Progenitor cell of endocrine pancreas (in vitro differentiated cells): ENCODE results near the gene BRD8. TPM values are rescaled to one million over a fixed set of nuclear protein-coding genes. Genes with fewer than 3 reads are reported as not detected.

Experiments used
- DNase-seq: peaks from one replicate; pipeline ENCODE4 v3.0.0; 2021; ENCODE audit warnings: low spot score; ENCODE audit not compliant: unreplicated experiment
- H3K27ac Mint-ChIP-seq: 2 replicates; pipeline ENCODE4 v1.8.0; 2021; ENCODE audit warnings: mild to moderate bottlenecking, moderate library complexity, mixed read lengths
- H3K27me3 Mint-ChIP-seq: 2 replicates; pipeline ENCODE4 v1.8.0; 2021; ENCODE audit warnings: mixed read lengths
- H3K36me3 Mint-ChIP-seq: 2 replicates; pipeline ENCODE4 v1.8.0; 2022; ENCODE audit warnings: mixed read lengths; ENCODE audit not compliant: insufficient read depth
- H3K4me1 Mint-ChIP-seq: 2 replicates; pipeline ENCODE4 v1.8.0; 2021; ENCODE audit warnings: low read depth, mixed read lengths
- H3K4me3 Mint-ChIP-seq: 2 replicates; pipeline ENCODE4 v1.8.0; 2021; ENCODE audit warnings: low read depth, mild to moderate bottlenecking, moderate library complexity, mixed read lengths
- H3K9me3 Mint-ChIP-seq: 2 replicates; pipeline ENCODE4 v1.8.0; 2021; ENCODE audit warnings: low read depth, mixed read lengths
- long read RNA-seq: library from polyadenylated mRNA; unstranded; transcript quantifications from one replicate; pipeline ENCODE4 v2.0.0, GENCODE V29; 2020
- total RNA-seq: library from RNA; stranded (reverse); gene quantifications from 2 replicates; pipeline ENCODE4 v1.2.1, GENCODE V29; 2021
- TF ChIP-seq, protein P1 (sequence below): fragments of 200-600 bp; sonication (generic); IDR thresholded peaks from one replicate; pipeline ENCODE4 v1.5.0; 2021; ENCODE audit warnings: antibody characterized with exemption, mild to moderate bottlenecking; ENCODE audit not compliant: unreplicated experiment

The BRD8 gene, protein sequence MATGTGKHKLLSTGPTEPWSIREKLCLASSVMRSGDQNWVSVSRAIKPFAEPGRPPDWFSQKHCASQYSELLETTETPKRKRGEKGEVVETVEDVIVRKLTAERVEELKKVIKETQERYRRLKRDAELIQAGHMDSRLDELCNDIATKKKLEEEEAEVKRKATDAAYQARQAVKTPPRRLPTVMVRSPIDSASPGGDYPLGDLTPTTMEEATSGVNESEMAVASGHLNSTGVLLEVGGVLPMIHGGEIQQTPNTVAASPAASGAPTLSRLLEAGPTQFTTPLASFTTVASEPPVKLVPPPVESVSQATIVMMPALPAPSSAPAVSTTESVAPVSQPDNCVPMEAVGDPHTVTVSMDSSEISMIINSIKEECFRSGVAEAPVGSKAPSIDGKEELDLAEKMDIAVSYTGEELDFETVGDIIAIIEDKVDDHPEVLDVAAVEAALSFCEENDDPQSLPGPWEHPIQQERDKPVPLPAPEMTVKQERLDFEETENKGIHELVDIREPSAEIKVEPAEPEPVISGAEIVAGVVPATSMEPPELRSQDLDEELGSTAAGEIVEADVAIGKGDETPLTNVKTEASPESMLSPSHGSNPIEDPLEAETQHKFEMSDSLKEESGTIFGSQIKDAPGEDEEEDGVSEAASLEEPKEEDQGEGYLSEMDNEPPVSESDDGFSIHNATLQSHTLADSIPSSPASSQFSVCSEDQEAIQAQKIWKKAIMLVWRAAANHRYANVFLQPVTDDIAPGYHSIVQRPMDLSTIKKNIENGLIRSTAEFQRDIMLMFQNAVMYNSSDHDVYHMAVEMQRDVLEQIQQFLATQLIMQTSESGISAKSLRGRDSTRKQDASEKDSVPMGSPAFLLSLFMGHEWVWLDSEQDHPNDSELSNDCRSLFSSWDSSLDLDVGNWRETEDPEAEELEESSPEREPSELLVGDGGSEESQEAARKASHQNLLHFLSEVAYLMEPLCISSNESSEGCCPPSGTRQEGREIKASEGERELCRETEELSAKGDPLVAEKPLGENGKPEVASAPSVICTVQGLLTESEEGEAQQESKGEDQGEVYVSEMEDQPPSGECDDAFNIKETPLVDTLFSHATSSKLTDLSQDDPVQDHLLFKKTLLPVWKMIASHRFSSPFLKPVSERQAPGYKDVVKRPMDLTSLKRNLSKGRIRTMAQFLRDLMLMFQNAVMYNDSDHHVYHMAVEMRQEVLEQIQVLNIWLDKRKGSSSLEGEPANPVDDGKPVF
- 141 and 151 TPM in 2 replicates for total RNA-seq
- long read RNA-seq, transcript BRD8-203 (21 exons, 2,982 nt): major isoform, 78 of 441 reads
- long read RNA-seq, transcript BRD8-201 (22 exons, 3,198 nt): minor isoform, 43 of 441 reads
- long read RNA-seq, partial matches to known transcripts: 150 of 441 reads
- long read RNA-seq, other reads (novel, unspliced or antisense): 165 of 441 reads

- no peaks in the 10 kb centered on the region for H3K27me3 Mint-ChIP-seq
- TF ChIP-seq, protein P1, sequence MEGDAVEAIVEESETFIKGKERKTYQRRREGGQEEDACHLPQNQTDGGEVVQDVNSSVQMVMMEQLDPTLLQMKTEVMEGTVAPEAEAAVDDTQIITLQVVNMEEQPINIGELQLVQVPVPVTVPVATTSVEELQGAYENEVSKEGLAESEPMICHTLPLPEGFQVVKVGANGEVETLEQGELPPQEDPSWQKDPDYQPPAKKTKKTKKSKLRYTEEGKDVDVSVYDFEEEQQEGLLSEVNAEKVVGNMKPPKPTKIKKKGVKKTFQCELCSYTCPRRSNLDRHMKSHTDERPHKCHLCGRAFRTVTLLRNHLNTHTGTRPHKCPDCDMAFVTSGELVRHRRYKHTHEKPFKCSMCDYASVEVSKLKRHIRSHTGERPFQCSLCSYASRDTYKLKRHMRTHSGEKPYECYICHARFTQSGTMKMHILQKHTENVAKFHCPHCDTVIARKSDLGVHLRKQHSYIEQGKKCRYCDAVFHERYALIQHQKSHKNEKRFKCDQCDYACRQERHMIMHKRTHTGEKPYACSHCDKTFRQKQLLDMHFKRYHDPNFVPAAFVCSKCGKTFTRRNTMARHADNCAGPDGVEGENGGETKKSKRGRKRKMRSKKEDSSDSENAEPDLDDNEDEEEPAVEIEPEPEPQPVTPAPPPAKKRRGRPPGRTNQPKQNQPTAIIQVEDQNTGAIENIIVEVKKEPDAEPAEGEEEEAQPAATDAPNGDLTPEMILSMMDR: no peak
- H3K9me3 Mint-ChIP-seq: no peaks in the 10 kb centered on the region
- no peak within 1 kb of the TSS for H3K27ac Mint-ChIP-seq
- H3K4me1 Mint-ChIP-seq: peaks cover 4% of the 10 kb centered on the region
- DNase-seq: peak; percentile 84
- H3K4me3 Mint-ChIP-seq: no peak within 1 kb of the TSS
- H3K36me3 Mint-ChIP-seq: peaks cover 7% of the 10 kb centered on the region
Measured at GRCh38 chr5:138178516-138179276, at the start of gene BRD8, which contains the start of gene KIF20A. Gene BRD8, minus strand, starts transcription at chr5:138178630. Its CDS starts 16 bp downstream, at chr5:138178614. Gene KIF20A, plus strand, starts transcription at chr5:138179112. Its CDS starts 569 bp downstream, at chr5:138179681.

GRCh38 chr5:138226910-138227309, 48.5 kb upstream of the BRD8 start:
- DNase-seq: no peak
- TF ChIP-seq, protein P1: no peak
- H3K4me3 Mint-ChIP-seq: no peak overlapping the region
- H3K27me3 Mint-ChIP-seq: no peaks in the 10 kb centered on the region
- H3K4me1 Mint-ChIP-seq: peaks cover 11% of the 10 kb centered on the region
- peaks cover 3% of the 10 kb centered on the region for H3K9me3 Mint-ChIP-seq
- H3K36me3 Mint-ChIP-seq: peaks cover 2% of the 10 kb centered on the region
- H3K27ac Mint-ChIP-seq: no peak overlapping the region

DNA sequence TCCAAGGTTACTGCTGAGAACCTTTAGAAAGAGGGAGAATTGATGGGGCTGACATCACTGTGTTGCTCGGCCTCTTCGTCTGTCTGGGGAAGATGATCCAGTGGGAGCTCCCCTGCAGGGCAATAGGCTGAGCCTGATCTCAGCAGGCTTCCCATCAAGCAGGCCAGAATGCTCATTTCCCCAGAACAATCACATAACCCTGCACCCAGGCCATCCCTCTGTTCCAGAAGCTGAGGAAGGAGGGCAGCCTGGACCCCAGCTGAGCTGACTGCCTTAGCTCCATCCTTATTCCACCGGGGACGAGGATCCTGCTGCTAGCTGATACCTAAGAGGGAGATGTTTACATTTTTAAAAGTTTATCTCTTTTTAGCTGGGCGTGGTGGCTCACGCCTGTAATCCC, 46.3 kb upstream of the BRD8 start:
- peaks cover 3% of the 10 kb centered on the region for H3K9me3 Mint-ChIP-seq
- peaks cover 11% of the 10 kb centered on the region for H3K4me1 Mint-ChIP-seq
- H3K27ac Mint-ChIP-seq: no peak overlapping the region
- H3K36me3 Mint-ChIP-seq: peaks cover 2% of the 10 kb centered on the region
- no peak overlapping the region for H3K4me3 Mint-ChIP-seq
- no peaks in the 10 kb centered on the region for H3K27me3 Mint-ChIP-seq
- TF ChIP-seq, protein P1: no peak
- no peak for DNase-seq

GRCh38 chr5:138223532-138223931, 45.1 kb upstream of the BRD8 start:
- DNase-seq: no peak
- peaks cover 6% of the 10 kb centered on the region for H3K9me3 Mint-ChIP-seq
- TF ChIP-seq, protein P1: no peak
- no peak overlapping the region for H3K27ac Mint-ChIP-seq
- no peaks in the 10 kb centered on the region for H3K27me3 Mint-ChIP-seq
- peaks cover 11% of the 10 kb centered on the region for H3K4me1 Mint-ChIP-seq
- H3K4me3 Mint-ChIP-seq: no peak overlapping the region
- H3K36me3 Mint-ChIP-seq: peaks cover 2% of the 10 kb centered on the region
